Left lobe of liver (tissue), 2 donors: ENCODE results near the gene PIBF1. TPM values are rescaled to one million over a fixed set of nuclear protein-coding genes. Genes with fewer than 3 reads are reported as not detected.
"Not testable (repeated sequence)": the region's sequence is repeated elsewhere in the genome, so short reads cannot be mapped to it uniquely, and the experiment has no call there.

Experiments used
- ATAC-seq: fragments of 200-7000 bp; cut with Tn5 transposase; one replicate; pipeline ENCODE4 v1.9.1; 2020; ENCODE audit warnings: mild to moderate bottlenecking, moderate library complexity
- DNase-seq: peaks from one replicate; pipeline ENCODE4 v3.0.0-alpha.2; 2020; ENCODE audit warnings: low spot score
- total RNA-seq: library from RNA; stranded (reverse); gene quantifications from one replicate; pipeline ENCODE4 v1.2.1, GENCODE V29; 2021
- donor health status: DM: no; HTN: no; CAD: no; lungs with moderate emphysema.
- donor health status: DM: no; HTN: yes; CAD: no.

The PIBF1 gene
- total RNA-seq, 1 donor from 2014 or later = 6.5 TPM

GRCh38 chr13:72998012-72998411 is 216.1 kb downstream of the PIBF1 start:
- DNase-seq (no peak), ATAC-seq (no peak)

- ATAC-seq (peak; percentile 19), DNase-seq (no peak)
Measured at GRCh38 chr13:73000027-73000674, 218.2 kb downstream of the PIBF1 start.

- ATAC-seq = no peak
- DNase-seq = no peak
Measured at GRCh38 chr13:73001971-73002370, 220.0 kb downstream of the PIBF1 start.

- ATAC-seq (no peak), DNase-seq (no peak)
Measured at GRCh38 chr13:73011751-73012150, 229.8 kb downstream of the PIBF1 start.

- DNase-seq (no peak), ATAC-seq (no peak)
Measured at GRCh38 chr13:73015805-73016204, 233.9 kb downstream of the PIBF1 start.

GRCh38 chr13:73018336-73018735 is 236.4 kb downstream of the PIBF1 start:
- no peak for DNase-seq
- no peak for ATAC-seq

GRCh38 chr13:73025217-73026012 is 243.5 kb downstream of the PIBF1 start:
- no peak for DNase-seq
- ATAC-seq = no peak

GRCh38 chr13:73034901-73035300 is 253.0 kb downstream of the PIBF1 start:
- DNase-seq (no peak), ATAC-seq (no peak)

- no peak for DNase-seq
- ATAC-seq = no peak
Measured at GRCh38 chr13:73035660-73036059, 253.7 kb downstream of the PIBF1 start.

- no peak for DNase-seq
- no peak for ATAC-seq
Measured at GRCh38 chr13:73036566-73036965, 254.6 kb downstream of the PIBF1 start.

- no peak for ATAC-seq
- no peak for DNase-seq
Measured at GRCh38 chr13:73038064-73038463, 256.1 kb downstream of the PIBF1 start.

- ATAC-seq (no peak), DNase-seq (no peak)
Measured at GRCh38 chr13:73039201-73040108, 257.5 kb downstream of the PIBF1 start.

GRCh38 chr13:73040484-73040883 is 258.6 kb downstream of the PIBF1 start:
- DNase-seq = no peak
- peak; percentile 62 for ATAC-seq

- DNase-seq = no peak
- ATAC-seq = no peak
Measured at GRCh38 chr13:73040968-73041596, 259.1 kb downstream of the PIBF1 start.

- ATAC-seq (no peak), DNase-seq (no peak)
Measured at GRCh38 chr13:73045031-73045430, 263.1 kb downstream of the PIBF1 start.

GRCh38 chr13:73048615-73049014 is 266.7 kb downstream of the PIBF1 start:
- not testable (repeated sequence) for ATAC-seq, DNase-seq

- ATAC-seq (no peak), DNase-seq (no peak)
Measured at GRCh38 chr13:73054712-73055111, 272.8 kb downstream of the PIBF1 start.

GRCh38 chr13:73055813-73056564 is 274.1 kb downstream of the PIBF1 start:
- DNase-seq (no peak), ATAC-seq (no peak)

GRCh38 chr13:73056565-73056962 is 274.6 kb downstream of the PIBF1 start:
- ATAC-seq = no peak

More at GRCh38 chr13:73056565-73056962, 274.6 kb downstream of the PIBF1 start:
- no peak for DNase-seq
